GM19023 (cell line): Measurements from ENCODE around the gene ATP2B1.

Experiments used
- ATAC-seq: cut with Tn5 transposase; IDR thresholded peaks from one replicate; pipeline ENCODE4 v1.9.1; 2021; ENCODE audit warnings: mild to moderate bottlenecking, moderate library complexity; ENCODE audit not compliant: unreplicated experiment

Gene ATP2B1

GRCh38 chr12:89603678-89604077 is 105.0 kb downstream of the ATP2B1 start:
- no peak for ATAC-seq

- peak; percentile 64 for ATAC-seq
Measured at GRCh38 chr12:89597770-89598169, 110.9 kb downstream of the ATP2B1 start.

DNA sequence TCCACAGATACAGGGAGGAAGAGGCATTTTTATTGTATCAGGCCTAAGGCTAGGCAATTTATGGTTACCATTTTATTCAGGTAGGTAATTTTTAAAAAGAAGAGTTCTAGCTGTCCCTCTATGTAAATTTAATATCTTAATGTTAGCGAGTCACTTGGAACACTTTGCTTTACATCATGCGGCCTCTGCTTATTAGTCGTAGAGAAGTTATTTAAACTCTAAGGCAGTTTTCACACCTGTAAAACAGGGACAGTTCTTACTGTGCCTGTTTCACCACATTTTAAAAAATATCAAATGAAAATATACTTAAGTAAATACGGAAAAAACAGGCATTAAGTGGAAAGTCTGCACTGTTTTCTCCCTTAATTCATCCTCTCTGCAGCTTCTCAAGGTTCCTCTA is 111.4 kb downstream of the ATP2B1 start:
- no peak for ATAC-seq

GRCh38 chr12:89593873-89594272 is 114.8 kb downstream of the ATP2B1 start:
- no peak for ATAC-seq

GRCh38 chr12:89593233-89593632 is 115.4 kb downstream of the ATP2B1 start:
- no peak for ATAC-seq

- ATAC-seq = no peak
Measured at GRCh38 chr12:89589753-89590152, 118.9 kb downstream of the ATP2B1 start.

DNA sequence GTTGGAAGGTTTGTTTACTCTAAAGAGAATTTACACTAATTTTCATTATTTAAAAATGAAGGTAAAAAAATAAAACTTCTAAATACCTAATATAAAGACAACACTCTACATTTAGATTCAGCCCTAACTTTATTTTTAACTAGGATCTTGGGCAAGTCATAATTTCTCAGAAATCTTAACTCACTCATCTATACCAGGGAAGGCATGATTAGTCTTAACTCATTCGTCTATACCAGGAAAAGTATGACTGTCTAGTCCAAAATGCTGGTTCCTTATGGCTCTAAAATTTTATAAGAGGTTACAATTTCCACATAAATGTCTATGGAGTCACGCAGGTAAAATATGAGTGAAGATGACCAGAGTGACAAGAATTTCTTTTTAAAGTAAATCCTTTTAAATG is 130.1 kb downstream of the ATP2B1 start:
- no peak for ATAC-seq

DNA sequence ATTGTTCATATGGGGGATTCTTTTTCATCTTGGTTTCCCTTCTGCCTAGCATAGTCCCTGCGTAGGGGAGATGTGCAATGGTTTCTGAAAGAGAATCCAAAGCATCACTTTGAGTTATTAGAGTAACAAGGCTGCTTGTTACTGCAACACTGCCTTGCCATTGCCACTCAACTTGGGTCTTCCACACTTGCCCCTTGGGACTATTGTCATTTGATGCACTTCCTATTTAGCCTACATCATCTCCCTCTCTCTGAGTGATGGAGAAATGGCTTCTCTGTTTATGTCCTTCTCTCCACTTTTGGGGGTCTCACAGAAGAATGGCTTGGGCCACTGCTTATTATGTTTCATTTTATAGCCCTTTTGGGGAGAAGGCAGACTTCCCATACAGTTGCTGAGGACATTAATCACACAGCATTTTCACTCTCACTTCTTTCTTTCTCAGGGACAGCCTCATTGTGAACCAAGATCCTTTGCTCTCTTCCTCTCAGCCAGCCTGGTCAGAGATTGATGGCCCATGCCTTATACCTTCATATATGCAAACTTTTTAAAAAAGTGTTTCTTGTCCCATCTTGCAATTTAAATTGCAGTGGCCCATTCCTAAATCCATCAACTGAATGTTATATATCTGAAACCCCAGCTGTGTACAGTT is 131.9 kb downstream of the ATP2B1 start:
- no peak for ATAC-seq

DNA sequence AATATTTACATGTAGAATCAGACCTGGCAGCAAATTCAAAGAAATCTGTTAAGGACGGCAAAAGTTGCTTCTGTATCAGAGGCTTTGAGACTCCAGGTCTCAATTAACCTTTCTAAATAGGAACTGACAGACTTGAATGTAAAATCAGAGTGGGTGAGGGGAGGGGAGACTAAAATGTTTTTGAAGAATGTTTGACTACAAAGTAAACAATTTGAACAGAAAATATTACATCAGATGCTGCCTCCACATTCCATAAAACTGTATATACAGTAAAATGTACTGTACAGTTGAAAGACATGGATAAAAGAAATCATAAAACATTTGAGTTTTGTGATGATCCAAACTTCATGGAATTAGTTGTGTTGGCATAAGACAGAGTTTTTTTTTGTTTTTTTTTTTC is 133.3 kb downstream of the ATP2B1 start:
- ATAC-seq = no peak

DNA sequence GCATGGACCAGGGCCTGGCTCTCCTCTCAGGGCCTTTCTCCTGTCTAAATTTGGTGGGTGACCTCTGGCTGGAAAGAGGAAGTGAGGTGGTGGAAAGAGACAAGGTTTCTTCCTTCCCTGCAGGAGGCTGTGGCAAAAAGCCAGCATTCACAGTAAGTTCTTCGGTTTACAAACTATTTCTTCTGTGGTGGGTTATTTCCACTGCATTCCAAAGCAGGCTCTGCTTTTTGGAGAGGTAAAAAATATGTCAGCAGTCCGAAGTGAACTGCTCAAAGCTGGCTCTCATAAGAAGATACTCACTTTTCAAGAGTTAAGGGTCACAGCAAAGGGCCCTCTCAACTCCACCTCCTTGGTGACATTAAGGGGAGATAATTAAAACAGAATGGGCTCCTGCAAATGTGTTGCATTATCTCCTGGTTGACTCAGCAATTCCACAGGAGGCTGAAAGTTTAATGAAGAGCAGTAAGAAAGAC is 133.9 kb downstream of the ATP2B1 start:
- ATAC-seq = no peak

GRCh38 chr12:89573051-89573810 is 135.4 kb downstream of the ATP2B1 start:
- ATAC-seq = no peak

DNA sequence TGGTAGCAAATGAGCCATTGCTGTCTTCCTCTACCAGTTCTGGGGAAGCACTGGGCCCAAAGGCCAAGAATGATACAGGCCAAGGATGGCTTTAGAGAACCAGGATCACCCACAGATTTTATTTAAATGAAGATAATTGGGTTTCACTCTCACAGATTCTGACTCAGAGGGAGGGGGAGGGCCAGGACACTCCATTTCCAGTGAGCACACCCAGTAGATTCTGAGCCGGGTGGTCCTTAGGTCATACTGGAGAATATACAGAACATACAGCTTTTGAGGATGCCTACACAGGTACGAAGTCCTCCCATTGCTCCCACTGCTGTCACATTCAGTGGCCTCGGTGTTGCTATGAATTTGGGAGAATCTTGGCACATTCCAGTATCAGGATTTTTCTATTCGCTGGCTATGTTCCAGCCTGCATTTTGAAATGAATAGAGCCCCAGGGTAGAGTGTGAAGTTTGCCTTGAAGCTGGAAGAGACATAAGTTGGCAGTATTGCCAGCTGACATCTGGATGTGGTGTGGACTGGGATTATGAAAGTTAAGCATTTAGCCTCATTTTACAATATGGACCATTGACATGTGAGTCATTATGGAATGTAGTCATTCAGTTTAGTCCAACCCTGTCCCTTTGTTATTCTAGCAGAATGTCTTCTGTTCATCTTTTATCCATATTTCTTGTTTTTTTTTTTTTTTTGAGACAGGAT is 137.0 kb downstream of the ATP2B1 start:
- ATAC-seq = no peak

- ATAC-seq = no peak
Measured at GRCh38 chr12:89568484-89568883, 140.2 kb downstream of the ATP2B1 start.

- ATAC-seq = no peak
Measured at GRCh38 chr12:89567691-89568239, 140.9 kb downstream of the ATP2B1 start.

- no peak for ATAC-seq
Measured at GRCh38 chr12:89566615-89567014, 142.0 kb downstream of the ATP2B1 start.

- no peak for ATAC-seq
Measured at GRCh38 chr12:89565002-89565401, 143.6 kb downstream of the ATP2B1 start.

GRCh38 chr12:89559753-89560152 is 148.9 kb downstream of the ATP2B1 start:
- ATAC-seq = no peak

GRCh38 chr12:89556976-89557375 is 151.7 kb downstream of the ATP2B1 start:
- ATAC-seq = no peak

DNA sequence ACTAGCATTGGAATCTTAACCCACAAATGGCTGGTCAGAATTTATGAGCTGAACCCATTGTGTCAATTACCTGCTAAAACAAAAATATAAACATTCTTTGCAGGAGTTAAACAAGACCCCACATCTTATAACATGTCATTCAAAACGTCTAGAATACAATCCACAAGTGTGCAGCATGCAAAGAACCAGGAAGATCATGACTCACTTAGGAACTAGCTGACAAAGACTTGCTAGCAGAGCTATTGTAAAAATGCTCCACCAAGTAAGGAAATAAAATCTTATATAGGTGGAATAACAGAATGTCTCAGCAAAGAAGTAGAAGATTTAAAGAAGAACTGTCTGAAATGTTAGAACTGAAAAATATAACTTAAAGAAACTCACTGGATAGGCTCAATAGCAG is 156.3 kb downstream of the ATP2B1 start:
- no peak for ATAC-seq

DNA sequence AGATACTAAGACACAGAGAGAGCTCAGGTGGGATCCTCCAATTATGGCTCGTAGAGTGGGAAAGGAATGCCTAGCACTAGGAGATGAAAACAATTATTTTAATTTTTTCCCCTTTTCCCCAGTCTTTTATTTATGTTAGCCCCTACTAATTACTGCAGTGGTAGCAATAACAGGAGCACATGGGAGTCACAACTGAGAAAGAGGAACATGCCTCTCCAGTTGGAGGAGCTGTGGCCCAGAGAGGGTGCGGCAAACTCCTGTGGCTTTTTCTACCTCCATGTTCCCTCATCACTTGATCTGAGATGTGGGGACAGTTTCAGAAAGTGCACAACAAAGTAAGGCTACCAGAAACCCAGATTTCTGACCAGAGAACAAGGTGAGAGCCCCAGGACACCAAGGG is 156.9 kb downstream of the ATP2B1 start:
- no peak for ATAC-seq

DNA sequence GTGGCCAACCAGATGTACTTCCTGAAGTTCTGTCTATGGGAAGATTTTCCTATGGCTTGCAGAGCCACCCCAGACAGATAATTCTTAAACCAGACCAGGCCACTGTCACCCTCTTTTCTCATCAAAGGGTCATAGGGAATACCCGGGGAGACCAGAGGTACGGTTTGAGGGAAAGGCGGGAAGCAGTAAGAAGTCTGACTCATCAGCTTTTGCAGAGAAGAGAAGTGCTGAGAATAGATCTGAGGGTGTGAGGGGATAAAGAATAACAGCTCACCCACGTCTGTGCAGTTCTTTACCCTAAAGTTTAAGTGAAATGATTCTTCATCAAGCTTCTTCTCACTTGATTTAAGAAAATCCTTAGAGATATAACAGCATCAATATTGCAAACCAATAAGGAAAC is 161.5 kb downstream of the ATP2B1 start:
- no peak for ATAC-seq

DNA sequence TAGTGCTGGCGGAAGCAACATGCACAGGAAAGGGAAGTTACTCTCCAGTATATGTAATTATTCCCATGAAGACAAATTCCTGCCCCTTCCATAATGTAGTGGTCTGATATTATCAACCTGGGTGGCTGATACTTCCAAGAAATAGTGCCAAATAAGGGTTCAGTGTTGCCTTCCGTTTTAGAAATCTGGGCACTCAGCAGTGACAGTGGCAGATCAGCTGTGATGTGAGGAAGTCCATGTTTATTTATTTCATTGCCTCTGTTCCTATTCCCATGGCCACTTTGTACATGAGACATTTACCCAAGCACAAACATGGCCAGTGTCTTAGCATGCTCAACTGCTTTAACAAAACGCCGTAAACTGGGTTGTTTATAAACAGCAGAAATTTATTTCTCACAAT is 162.5 kb downstream of the ATP2B1 start:
- no peak for ATAC-seq
